ENCODE results near the gene LFNG.

LFNG gene

GRCh38 chr7:2499719-2500430, 19.7 kb upstream of the LFNG start:
- TF ChIP-seq EZH2phosphoT487 (IDR thresholded peaks at IDR 0.05; ENCODE audit: borderline replicate concordance, low read length) = no peak
- TF ChIP-seq, protein P1, sequence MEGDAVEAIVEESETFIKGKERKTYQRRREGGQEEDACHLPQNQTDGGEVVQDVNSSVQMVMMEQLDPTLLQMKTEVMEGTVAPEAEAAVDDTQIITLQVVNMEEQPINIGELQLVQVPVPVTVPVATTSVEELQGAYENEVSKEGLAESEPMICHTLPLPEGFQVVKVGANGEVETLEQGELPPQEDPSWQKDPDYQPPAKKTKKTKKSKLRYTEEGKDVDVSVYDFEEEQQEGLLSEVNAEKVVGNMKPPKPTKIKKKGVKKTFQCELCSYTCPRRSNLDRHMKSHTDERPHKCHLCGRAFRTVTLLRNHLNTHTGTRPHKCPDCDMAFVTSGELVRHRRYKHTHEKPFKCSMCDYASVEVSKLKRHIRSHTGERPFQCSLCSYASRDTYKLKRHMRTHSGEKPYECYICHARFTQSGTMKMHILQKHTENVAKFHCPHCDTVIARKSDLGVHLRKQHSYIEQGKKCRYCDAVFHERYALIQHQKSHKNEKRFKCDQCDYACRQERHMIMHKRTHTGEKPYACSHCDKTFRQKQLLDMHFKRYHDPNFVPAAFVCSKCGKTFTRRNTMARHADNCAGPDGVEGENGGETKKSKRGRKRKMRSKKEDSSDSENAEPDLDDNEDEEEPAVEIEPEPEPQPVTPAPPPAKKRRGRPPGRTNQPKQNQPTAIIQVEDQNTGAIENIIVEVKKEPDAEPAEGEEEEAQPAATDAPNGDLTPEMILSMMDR (IDR thresholded peaks at IDR 0.05; ENCODE audit: low read depth, low read length, poor library complexity, severe bottlenecking) = no peak
- H3K27ac ChIP-seq (ENCODE audit: low read depth, low read length) = no peak overlapping the region
- no peaks in the 10 kb centered on the region for H3K79me2 ChIP-seq (ENCODE audit: control insufficient read depth, low read length)
- H4K20me1 ChIP-seq (ENCODE audit: control insufficient read depth, insufficient read depth, low read depth, low read length) = no peaks in the 10 kb centered on the region
- peaks cover 35% of the 10 kb centered on the region for H3K27me3 ChIP-seq (ENCODE audit: control insufficient read depth, low read length)
- no peak overlapping the region for H3K4me2 ChIP-seq (ENCODE audit: low read length)
- H3K9me3 ChIP-seq (ENCODE audit: control insufficient read depth, insufficient read depth, low read length) = no peaks in the 10 kb centered on the region
- H3K36me3 ChIP-seq (ENCODE audit: control insufficient read depth, low read length) = no peaks in the 10 kb centered on the region
- no peaks in the 10 kb centered on the region for H3K4me1 ChIP-seq (ENCODE audit: control insufficient read depth, low read length)
- no peaks in the 10 kb centered on the region for H3F3A ChIP-seq (ENCODE audit: control insufficient read depth, insufficient read depth)
- no peak overlapping the region for H3K4me3 ChIP-seq (ENCODE audit: low read length)
- no peaks in the 10 kb centered on the region for H3K9me2 ChIP-seq (replicated peaks; ENCODE audit: control insufficient read depth, low read length)

- Histone ChIP-seq H4K20me1 (ENCODE audit: control insufficient read depth, insufficient read depth, low read depth, low read length) (no peaks in the 10 kb centered on the region), H3K27me3 (ENCODE audit: control insufficient read depth, low read length) (peaks cover 31% of the 10 kb centered on the region)
Observed at GRCh38 chr7:2500701-2501100, 18.9 kb upstream of the LFNG start.

GRCh38 chr7:2501947-2502646, 17.5 kb upstream of the LFNG start:
- Histone ChIP-seq H3K4me3 (ENCODE audit: low read length) (no peak overlapping the region), H3K36me3 (ENCODE audit: control insufficient read depth, low read length) (no peaks in the 10 kb centered on the region), H4K20me1 (ENCODE audit: control insufficient read depth, insufficient read depth, low read depth, low read length) (no peaks in the 10 kb centered on the region), H3K79me2 (ENCODE audit: control insufficient read depth, low read length) (no peaks in the 10 kb centered on the region), H3K9me3 (ENCODE audit: control insufficient read depth, insufficient read depth, low read length) (no peaks in the 10 kb centered on the region), H3K4me2 (ENCODE audit: low read length) (no peak overlapping the region), H3K9me2 (replicated peaks; ENCODE audit: control insufficient read depth, low read length) (no peaks in the 10 kb centered on the region), H3K4me1 (ENCODE audit: control insufficient read depth, low read length) (no peaks in the 10 kb centered on the region), H3K27ac (ENCODE audit: low read depth, low read length) (no peak overlapping the region), H3K27me3 (ENCODE audit: control insufficient read depth, low read length) (peaks cover 23% of the 10 kb centered on the region), H3F3A (ENCODE audit: control insufficient read depth, insufficient read depth) (no peaks in the 10 kb centered on the region)
- TF ChIP-seq, protein P1 (IDR thresholded peaks at IDR 0.05; ENCODE audit: low read depth, low read length, poor library complexity, severe bottlenecking) = no peak

More at GRCh38 chr7:2500701-2501100, 18.9 kb upstream of the LFNG start:
- Histone ChIP-seq H3K4me2 (ENCODE audit: low read length) (no peak overlapping the region), H3K79me2 (ENCODE audit: control insufficient read depth, low read length) (no peaks in the 10 kb centered on the region), H3K9me3 (ENCODE audit: control insufficient read depth, insufficient read depth, low read length) (no peaks in the 10 kb centered on the region), H3K27ac (ENCODE audit: low read depth, low read length) (no peak overlapping the region), H3K4me3 (ENCODE audit: low read length) (no peak overlapping the region), H3F3A (ENCODE audit: control insufficient read depth, insufficient read depth) (no peaks in the 10 kb centered on the region), H3K36me3 (ENCODE audit: control insufficient read depth, low read length) (no peaks in the 10 kb centered on the region), H3K9me2 (replicated peaks; ENCODE audit: control insufficient read depth, low read length) (no peaks in the 10 kb centered on the region), H3K4me1 (ENCODE audit: control insufficient read depth, low read length) (no peaks in the 10 kb centered on the region)
- TF ChIP-seq EZH2phosphoT487 (IDR thresholded peaks at IDR 0.05; ENCODE audit: borderline replicate concordance, low read length) = no peak
- TF ChIP-seq, protein P1 (IDR thresholded peaks at IDR 0.05; ENCODE audit: low read depth, low read length, poor library complexity, severe bottlenecking) = no peak
